Smooth muscle cell (in vitro differentiated cells): ENCODE measurements around the gene PELI3. TPM values are rescaled to one million over a fixed set of nuclear protein-coding genes. Genes with fewer than 3 reads are reported as not detected.

Source experiments
- DNase-seq: peaks from one replicate; lab custom pipeline; 2025; ENCODE audit not compliant: unreplicated experiment; lab: John Stamatoyannopoulos, UW
- H2AFZ ChIP-seq: fragments of 200-600 bp; sonication (generic); 2 replicates; pipeline ENCODE4 v1.6.0; 2016; ENCODE audit warnings: antibody characterized with exemption, low read depth, mild to moderate bottlenecking
- H3F3A ChIP-seq: fragments of 200-600 bp; sonication (generic); 2 replicates; pipeline ENCODE4 v1.6.0; 2017; ENCODE audit warnings: antibody characterized with exemption, low read depth
- H3K27ac ChIP-seq: fragments of 200-600 bp; sonication (generic); 2 replicates; pipeline ENCODE4 v1.5.1; 2016; ENCODE audit warnings: low read depth, mild to moderate bottlenecking
- H3K27me3 ChIP-seq: fragments of 200-600 bp; sonication (generic); 2 replicates; pipeline ENCODE4 v1.6.1; 2016; ENCODE audit warnings: low read depth, mild to moderate bottlenecking
- H3K36me3 ChIP-seq: fragments of 200-600 bp; sonication (generic); 2 replicates; pipeline ENCODE4 v1.5.1; 2016; ENCODE audit warnings: low read depth
- H3K4me1 ChIP-seq: fragments of 200-600 bp; sonication (generic); 2 replicates; pipeline ENCODE4 v1.5.1; 2016; ENCODE audit warnings: low read depth
- H3K4me2 ChIP-seq: fragments of 200-600 bp; sonication (generic); 2 replicates; pipeline ENCODE4 v1.6.0; 2016; ENCODE audit warnings: mild to moderate bottlenecking
- H3K4me3 ChIP-seq: fragments of 200-600 bp; sonication (generic); 2 replicates; pipeline ENCODE4 v1.5.1; 2016; ENCODE audit warnings: mild to moderate bottlenecking
- H3K79me2 ChIP-seq: fragments of 200-600 bp; sonication (generic); 2 replicates; pipeline ENCODE4 v1.6.0; 2016; ENCODE audit warnings: low read depth, mild to moderate bottlenecking
- H3K9ac ChIP-seq: fragments of 200-600 bp; sonication (generic); 2 replicates; pipeline ENCODE4 v1.6.0; 2016; ENCODE audit warnings: low read depth
- H3K9me3 ChIP-seq: fragments of 200-600 bp; sonication (generic); replicated peaks from 2 replicates; pipeline ENCODE4 v1.5.1; 2016; ENCODE audit warnings: low read depth
- H4K20me1 ChIP-seq: fragments of 200-600 bp; sonication (generic); 2 replicates; pipeline ENCODE4 v1.6.0; 2016; ENCODE audit warnings: low read depth
- CTCF ChIP-seq: fragments of 200-600 bp; sonication (generic); IDR thresholded peaks from 2 replicates; pipeline ENCODE4 v1.5.1; 2017; ENCODE audit warnings: borderline replicate concordance, mild to moderate bottlenecking, antibody characterized with exemption; ENCODE audit not compliant: insufficient read depth, poor library complexity, severe bottlenecking
- WGBS: methylation state at CpG from one replicate; pipeline ENCODE4 v1.1.7; 2016; ENCODE audit warnings: low lambda C conversion rate; 5-methylcytosine and 5-hydroxymethylcytosine counted together
- polyA plus RNA-seq: library from polyadenylated mRNA; unstranded; fragments of >200 nt; fragmentation: Nextera tagmentation; extraction: Ambion mirVana; gene quantifications from 2 replicates; pipeline ENCODE4 v1.2.1, GENCODE V29; 2016
- total RNA-seq: library from RNA; depleted of rRNA; stranded (reverse); fragments of >200 nt; gene quantifications from 2 replicates; pipeline ENCODE4 v1.2.3, GENCODE V29; 2014

Gene PELI3
- total and polyA plus RNA-seq, 2 experiments from 2014 or later: 2.1 to 9.4 TPM

GRCh38 chr11:66471142-66471541, 4.4 kb downstream of the PELI3 start:
- Histone ChIP-seq H3K27me3 (no peaks in the 10 kb centered on the region), H4K20me1 (no peaks in the 10 kb centered on the region), H3K4me3 (no peak overlapping the region), H3K9me3 (no peaks in the 10 kb centered on the region), H3K9ac (no peak overlapping the region), H3K27ac (no peak overlapping the region), H3K79me2 (no peaks in the 10 kb centered on the region), H3K36me3 (no peaks in the 10 kb centered on the region), H3K4me1 (peaks cover 11% of the 10 kb centered on the region), H3K4me2 (no peak overlapping the region), H3F3A (no peaks in the 10 kb centered on the region), H2AFZ (no peak overlapping the region)
- no peak for TF ChIP-seq CTCF
- WGBS: 97% methylated on average over 16 of the region's 16 CpGs
- DNase-seq: no peak

DNA sequence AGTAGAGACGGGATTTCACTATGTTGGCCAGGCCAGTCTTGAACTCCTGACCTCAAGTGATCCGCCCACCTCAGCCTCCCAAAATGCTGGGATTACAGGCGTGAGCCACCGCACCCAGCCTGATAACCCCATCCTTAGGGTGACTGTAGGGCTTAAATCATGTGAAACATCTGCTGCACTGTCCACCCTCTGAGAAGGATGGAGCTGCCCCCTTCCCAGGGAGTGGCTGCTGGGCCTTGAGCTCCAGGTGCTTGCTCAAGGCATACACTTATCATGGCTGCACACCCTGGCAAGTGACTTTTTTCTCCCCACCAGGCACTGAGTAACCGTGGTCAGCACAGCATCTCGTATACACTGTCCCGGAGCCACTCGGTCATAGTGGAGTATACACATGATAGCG, 5.3 kb downstream of the PELI3 start:
- Histone ChIP-seq H2AFZ (no peak overlapping the region), H4K20me1 (no peaks in the 10 kb centered on the region), H3K27me3 (no peaks in the 10 kb centered on the region), H3K4me3 (no peak overlapping the region), H3K9ac (no peak overlapping the region), H3K27ac (no peak overlapping the region), H3K79me2 (no peaks in the 10 kb centered on the region), H3K4me2 (no peak overlapping the region), H3F3A (no peaks in the 10 kb centered on the region), H3K9me3 (no peaks in the 10 kb centered on the region), H3K4me1 (peaks cover 11% of the 10 kb centered on the region), H3K36me3 (no peaks in the 10 kb centered on the region)
- TF ChIP-seq CTCF: no peak
- WGBS: 94% methylated on average over 9 of the region's 9 CpGs
- DNase-seq: no peak

GRCh38 chr11:66473167-66473566, 6.5 kb downstream of the PELI3 start:
- H3K4me3 ChIP-seq: no peak overlapping the region
- TF ChIP-seq CTCF: no peak
- no peaks in the 10 kb centered on the region for H4K20me1 ChIP-seq
- H3K9ac ChIP-seq: no peak overlapping the region
- H3K4me1 ChIP-seq: peaks cover 1% of the 10 kb centered on the region
- H3K36me3 ChIP-seq: no peaks in the 10 kb centered on the region
- no peak overlapping the region for H2AFZ ChIP-seq
- no peaks in the 10 kb centered on the region for H3F3A ChIP-seq
- H3K27me3 ChIP-seq: no peaks in the 10 kb centered on the region
- H3K79me2 ChIP-seq: no peaks in the 10 kb centered on the region
- H3K27ac ChIP-seq: no peak overlapping the region
- H3K4me2 ChIP-seq: no peak overlapping the region
- no peak for DNase-seq
- WGBS: 94% methylated on average over 11 of the region's 11 CpGs
- no peaks in the 10 kb centered on the region for H3K9me3 ChIP-seq
